CD8-positive, alpha-beta memory T cell (primary cell): ENCODE data around the gene RANBP1. TPM values are rescaled to one million over a fixed set of nuclear protein-coding genes. Genes with fewer than 3 reads are reported as not detected.

Experiments used
- CTCF ChIA-PET: fragments of 350-600 bp; sonication (Branson Sonifier 250); formaldehyde crosslinking; loops from one replicate; lab custom pipeline; 2021; ENCODE audit warnings: antibody characterized with exemption; lab: Charles Lee
- POLR2A ChIA-PET: fragments of 350-600 bp; sonication (Branson Sonifier 250); formaldehyde crosslinking; loops from one replicate; lab custom pipeline; 2021; ENCODE audit warnings: antibody characterized with exemption; lab: Charles Lee
- DNase-seq, 5 donors: peaks; one replicate each; pipeline versions ENCODE4 v3.0.0 to v3.0.0-alpha.2; 2020 to 2022; ENCODE audit warnings: mixed read lengths in 1 of 5
- H3K27ac ChIP-seq: one replicate; pipeline ENCODE4 v1.7.0; 2013; ENCODE audit warnings: low read depth, mild to moderate bottlenecking, low read length, moderate library complexity
- H3K27me3 ChIP-seq: 2 replicates; pipeline ENCODE4 v1.7.0; 2013; ENCODE audit warnings: low read length, mild to moderate bottlenecking; ENCODE audit not compliant: insufficient read depth, poor library complexity, severe bottlenecking
- H3K36me3 ChIP-seq: 2 replicates; pipeline ENCODE4 v1.7.0; 2013; ENCODE audit warnings: mild to moderate bottlenecking, low read length, moderate library complexity; ENCODE audit not compliant: insufficient read depth
- H3K4me1 ChIP-seq: 2 replicates; pipeline ENCODE4 v1.7.0; 2013; ENCODE audit warnings: mild to moderate bottlenecking, low read length, moderate library complexity; ENCODE audit not compliant: insufficient read depth
- H3K4me3 ChIP-seq: 2 replicates; pipeline ENCODE4 v1.7.0; 2013; ENCODE audit warnings: mild to moderate bottlenecking, low read length
- H3K9me3 ChIP-seq: 2 replicates; pipeline ENCODE4 v1.7.0; 2013; ENCODE audit warnings: mild to moderate bottlenecking, low read length
- H3K27ac Mint-ChIP-seq, 8 donors: one replicate each; pipeline ENCODE4 v1.8.0; 2020 to 2021; ENCODE audit warnings: mixed read lengths in 8 of 8, mild to moderate bottlenecking in 6 of 8, inconsistent platforms in 3 of 8, moderate library complexity in 3 of 8
- H3K27me3 Mint-ChIP-seq, 2 donors: one replicate each; pipeline ENCODE4 v1.8.0; 2020 to 2021; ENCODE audit warnings: mixed read lengths in 2 of 2, mild to moderate bottlenecking in 1 of 2, moderate library complexity in 1 of 2
- H3K36me3 Mint-ChIP-seq, 3 donors: one replicate each; pipeline ENCODE4 v1.8.0; 2020 to 2021; ENCODE audit warnings: mixed read lengths in 3 of 3, inconsistent platforms in 1 of 3, mild to moderate bottlenecking in 1 of 3
- H3K4me1 Mint-ChIP-seq, 3 donors: one replicate each; pipeline ENCODE4 v1.8.0; 2020 to 2021; ENCODE audit warnings: mixed read lengths in 3 of 3, inconsistent platforms in 1 of 3, mild to moderate bottlenecking in 1 of 3
- H3K4me3 Mint-ChIP-seq, 7 donors: one replicate each; pipeline ENCODE4 v1.8.0; 2020 to 2021; ENCODE audit warnings: mixed read lengths in 7 of 7, mild to moderate bottlenecking in 6 of 7, moderate library complexity in 4 of 7, inconsistent platforms in 2 of 7
- H3K9me3 Mint-ChIP-seq, 5 donors: one replicate each; pipeline ENCODE4 v1.8.0; 2020 to 2022; ENCODE audit warnings: mixed read lengths in 5 of 5, mild to moderate bottlenecking in 3 of 5, moderate library complexity in 2 of 5, inconsistent platforms in 1 of 5
- polyA plus RNA-seq: library from polyadenylated mRNA; unstranded; fragments of 300-500 nt; fragmentation: Illumina TruSeq; gene quantifications from one replicate; pipeline ENCODE4 v1.2.3, GENCODE V29; 2021
- total RNA-seq, 2 experiments: library from RNA; stranded (reverse); gene quantifications; one replicate each; pipeline ENCODE4 v1.2.3, GENCODE V29; 2021

Gene RANBP1
- total and polyA plus RNA-seq, 3 experiments from 2014 or later = 102 to 459 (median 436) TPM

DNA sequence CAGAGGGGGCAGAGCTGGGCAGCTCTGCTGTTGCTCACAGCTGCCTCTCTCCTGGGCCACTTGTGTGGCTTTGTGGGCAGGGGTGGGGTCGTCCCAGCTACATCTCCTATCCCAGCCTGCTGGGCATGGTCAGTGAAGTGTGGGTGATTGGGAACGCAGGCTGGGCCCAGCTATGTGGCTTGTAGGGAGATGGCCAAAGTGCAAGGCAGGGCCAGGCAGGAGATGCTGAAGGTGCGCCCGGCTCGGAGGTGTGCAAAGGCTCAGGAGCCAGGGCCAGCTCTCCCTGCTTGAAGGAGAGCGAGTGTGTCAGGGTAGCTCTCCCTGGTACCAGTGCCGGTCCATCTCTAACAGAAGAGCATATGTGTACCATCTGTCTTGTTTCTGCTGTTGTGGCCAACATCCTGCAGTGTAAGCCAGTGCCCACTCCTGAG lies 8.4 kb upstream of the RANBP1 start:
- no peaks in the 10 kb centered on the region for H3K4me1 ChIP-seq
- Mint-ChIP-seq H3K27me3 (no peaks in the 10 kb centered on the region), H3K27ac (peak overlapping the region in 5 of 8 donors; percentile 42 to 96 (median 82)), H3K36me3 (peaks cover 0 to 76% (median 8%) of the 10 kb centered on the region in 3 donors), H3K9me3 (no peaks in the 10 kb centered on the region), H3K4me3 (no peak overlapping the region), H3K4me1 (peaks cover 8 to 20% (median 10%) of the 10 kb centered on the region in 3 donors)
- no peaks in the 10 kb centered on the region for H3K9me3 ChIP-seq
- H3K27me3 ChIP-seq = no peaks in the 10 kb centered on the region
- no peak overlapping the region for H3K4me3 ChIP-seq
- peaks cover 64% of the 10 kb centered on the region for H3K36me3 ChIP-seq
- ChIA-PET CTCF (interaction anchor here (1.8 kb wide), 1 partner anchor 15 kb away, joined by 4 read pairs; no protein-coding TSS in a partner anchor), POLR2A (interaction anchor here (0.6 kb wide), 2 partner anchors 36 to 468 kb away, joined by 4 read pairs; no protein-coding TSS in a partner anchor)
- peak in 1 of 5 donors; percentile 39 for DNase-seq
- H3K27ac ChIP-seq = no peak overlapping the region

GRCh38 chr22:20107951-20108756 lies 7.8 kb upstream of the RANBP1 start:
- Mint-ChIP-seq H3K4me3 (no peak overlapping the region), H3K4me1 (peaks cover 7 to 16% (median 10%) of the 10 kb centered on the region in 3 donors), H3K36me3 (peaks cover 0 to 79% (median 8%) of the 10 kb centered on the region in 3 donors), H3K27ac (peak overlapping the region in 5 of 8 donors; percentile 42 to 96 (median 70)), H3K27me3 (no peaks in the 10 kb centered on the region), H3K9me3 (no peaks in the 10 kb centered on the region)
- CTCF ChIA-PET = interaction anchor here (0.8 to 1.8 kb wide), 2 partner anchors 16 to 21 kb away, joined by 3 to 4 read pairs; no protein-coding TSS in a partner anchor
- POLR2A ChIA-PET = interaction anchor here (0.6 to 1.5 kb wide), 2 partner anchors 9 to 37 kb away, joined by 4 to 5 read pairs; partner anchors contain the start of gene TRMT2A
- no peaks in the 10 kb centered on the region for H3K9me3 ChIP-seq
- no peak overlapping the region for H3K4me3 ChIP-seq
- peaks cover 71% of the 10 kb centered on the region for H3K36me3 ChIP-seq
- H3K4me1 ChIP-seq = no peaks in the 10 kb centered on the region
- no peak overlapping the region for H3K27ac ChIP-seq
- DNase-seq = peak in 1 of 5 donors; percentile 38
- H3K27me3 ChIP-seq = no peaks in the 10 kb centered on the region

DNA sequence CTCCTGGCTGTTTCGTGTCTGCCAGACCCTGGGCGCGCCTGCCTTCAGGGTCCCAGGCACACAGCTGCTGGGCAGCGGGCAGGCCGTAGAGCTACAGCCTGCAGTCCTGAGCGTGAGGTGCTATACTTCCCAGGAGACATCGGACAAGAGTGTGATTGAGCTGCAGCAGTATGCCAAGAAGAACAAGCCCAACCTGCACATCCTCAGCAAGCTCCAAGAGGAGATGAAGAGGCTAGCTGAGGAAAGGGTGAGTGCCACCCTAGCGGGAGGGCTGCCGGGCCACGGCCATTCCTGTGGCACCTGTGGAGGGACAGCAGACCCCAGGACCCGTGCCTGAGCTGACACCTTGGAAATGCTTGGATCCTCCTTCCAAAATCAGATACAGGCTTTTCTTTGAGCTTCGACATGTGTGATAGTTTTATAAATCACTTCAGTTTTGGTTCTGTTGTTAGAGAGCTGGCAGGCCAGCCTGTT lies 7.1 kb upstream of the RANBP1 start:
- no peaks in the 10 kb centered on the region for H3K9me3 Mint-ChIP-seq
- H3K4me3 Mint-ChIP-seq = no peak overlapping the region
- peaks cover 0 to 80% (median 4%) of the 10 kb centered on the region in 3 donors for H3K36me3 Mint-ChIP-seq
- Histone ChIP-seq H3K4me1 (no peaks in the 10 kb centered on the region), H3K27me3 (no peaks in the 10 kb centered on the region), H3K27ac (no peak overlapping the region), H3K4me3 (no peak overlapping the region), H3K9me3 (no peaks in the 10 kb centered on the region), H3K36me3 (peaks cover 65% of the 10 kb centered on the region)
- POLR2A ChIA-PET = interaction anchor here (1.5 kb wide), 1 partner anchor 8 kb away, joined by 5 read pairs; the partner anchor contains the start of gene TRMT2A
- DNase-seq = peak in 1 of 5 donors; percentile 3
- H3K27me3 Mint-ChIP-seq = no peaks in the 10 kb centered on the region
- peaks cover 7 to 16% (median 10%) of the 10 kb centered on the region in 3 donors for H3K4me1 Mint-ChIP-seq
- peak overlapping the region in 3 of 8 donors; percentile 12 to 75 (median 70) for H3K27ac Mint-ChIP-seq
- CTCF ChIA-PET = interaction anchor here (0.8 to 1.8 kb wide), 2 partner anchors 17 to 20 kb away, joined by 3 to 4 read pairs; no protein-coding TSS in a partner anchor

- CTCF ChIA-PET = interaction anchor here (0.8 to 1.2 kb wide), 2 partner anchors 14 to 19 kb away, joined by 3 to 5 read pairs; no protein-coding TSS in a partner anchor
Observed at GRCh38 chr22:20109411-20110358, 6.2 kb upstream of the RANBP1 start.

GRCh38 chr22:20110359-20110985 lies 5.4 kb upstream of the RANBP1 start:
- H3K4me1 Mint-ChIP-seq = peaks cover 14 to 25% (median 15%) of the 10 kb centered on the region in 3 donors
- Histone ChIP-seq H3K36me3 (peaks cover 66% of the 10 kb centered on the region), H3K4me1 (peaks cover 3% of the 10 kb centered on the region), H3K27ac (no peak overlapping the region), H3K4me3 (no peak overlapping the region), H3K27me3 (no peaks in the 10 kb centered on the region), H3K9me3 (no peaks in the 10 kb centered on the region)
- H3K27ac Mint-ChIP-seq = peak overlapping the region in 6 of 8 donors; percentile 9 to 86 (median 77)
- ChIA-PET CTCF (interaction anchor here (0.9 to 1.5 kb wide), 6 partner anchors 9 to 255 kb away, joined by 3 to 7 read pairs (median 3); no protein-coding TSS in a partner anchor), POLR2A (interaction anchor here (1.0 kb wide), 1 partner anchor 10 kb away, joined by 3 read pairs; no protein-coding TSS in a partner anchor)
- DNase-seq = no peak
- H3K9me3 Mint-ChIP-seq = no peaks in the 10 kb centered on the region
- peaks cover 0 to 84% (median 5%) of the 10 kb centered on the region in 3 donors for H3K36me3 Mint-ChIP-seq
- no peaks in the 10 kb centered on the region for H3K27me3 Mint-ChIP-seq
- no peak overlapping the region for H3K4me3 Mint-ChIP-seq

More at GRCh38 chr22:20109411-20110358, 6.2 kb upstream of the RANBP1 start:
- DNase-seq = peak in 1 of 5 donors; percentile 43
- H3K4me3 ChIP-seq = no peak overlapping the region
- Mint-ChIP-seq H3K27ac (no peak overlapping the region), H3K9me3 (no peaks in the 10 kb centered on the region), H3K4me3 (no peak overlapping the region), H3K36me3 (peaks cover 0 to 84% (median 3%) of the 10 kb centered on the region in 3 donors), H3K27me3 (no peaks in the 10 kb centered on the region), H3K4me1 (peaks cover 10 to 20% (median 11%) of the 10 kb centered on the region in 3 donors)
- no peaks in the 10 kb centered on the region for H3K9me3 ChIP-seq
- H3K27ac ChIP-seq = no peak overlapping the region
- no peaks in the 10 kb centered on the region for H3K27me3 ChIP-seq
- POLR2A ChIA-PET = interaction anchor here (1.0 to 1.5 kb wide), 2 partner anchors 8 to 9 kb away, joined by 3 to 5 read pairs; partner anchors contain the start of gene TRMT2A
- H3K4me1 ChIP-seq = no peaks in the 10 kb centered on the region
- peaks cover 69% of the 10 kb centered on the region for H3K36me3 ChIP-seq

- H3K4me3 ChIP-seq = no peak overlapping the region
- no peaks in the 10 kb centered on the region for H3K9me3 Mint-ChIP-seq
- peaks cover 10% of the 10 kb centered on the region for H3K4me1 ChIP-seq
- H3K27ac Mint-ChIP-seq = peak overlapping the region; percentile 63 to 86 (median 78)
- peak in 3 of 5 donors; percentile 35 to 57 (median 39) for DNase-seq
- H3K4me3 Mint-ChIP-seq = peak overlapping the region in 1 of 7 donors; percentile 3
- no peaks in the 10 kb centered on the region for H3K27me3 ChIP-seq
- peaks cover 66% of the 10 kb centered on the region for H3K36me3 ChIP-seq
- no peaks in the 10 kb centered on the region for H3K9me3 ChIP-seq
- H3K36me3 Mint-ChIP-seq = peaks cover 0 to 78% (median 5%) of the 10 kb centered on the region in 3 donors
- ChIA-PET CTCF (interaction anchor here (0.9 to 1.5 kb wide), 6 partner anchors 10 to 255 kb away, joined by 3 to 7 read pairs (median 3); no protein-coding TSS in a partner anchor), POLR2A (interaction anchor here (1.0 to 1.1 kb wide), 2 partner anchors 10 kb away, joined by 3 read pairs; no protein-coding TSS in a partner anchor)
- H3K4me1 Mint-ChIP-seq = peaks cover 14 to 27% (median 15%) of the 10 kb centered on the region in 3 donors
- H3K27me3 Mint-ChIP-seq = no peaks in the 10 kb centered on the region
- H3K27ac ChIP-seq = no peak overlapping the region
Observed at GRCh38 chr22:20111045-20111688, 4.7 kb upstream of the RANBP1 start.
